Right cardiac atrium (tissue), 5 donors: Measurements from ENCODE around the gene MB21D2. TPM values are rescaled to one million over a fixed set of nuclear protein-coding genes. Genes with fewer than 3 reads are reported as not detected.
"Not testable (repeated sequence)": the region's sequence is repeated elsewhere in the genome, so short reads cannot be mapped to it uniquely, and the experiment has no call there.

Experiments
- ATAC-seq, 2 donors: fragments of 200-7000 bp; cut with Tn5 transposase; one replicate each; pipeline versions ENCODE4 v1.8.0 to v1.9.1; 2020; ENCODE audit warnings: moderate library complexity in 2 of 2, mild to moderate bottlenecking in 1 of 2
- DNase-seq, 3 donors: peaks; one replicate each; pipeline ENCODE4 v3.0.0-alpha.2; 2020
- H3K27ac ChIP-seq: one replicate; pipeline ENCODE4 v1.5.1; 2013; ENCODE audit warnings: mild to moderate bottlenecking, low read length, control low read depth, moderate library complexity
- H3K27me3 ChIP-seq: one replicate; pipeline ENCODE4 v1.6.1; 2013; ENCODE audit not compliant: control insufficient read depth, insufficient read depth
- H3K4me1 ChIP-seq: one replicate; pipeline ENCODE4 v1.6.1; 2013; ENCODE audit warnings: low read length; ENCODE audit not compliant: control insufficient read depth, insufficient read depth
- H3K4me3 ChIP-seq: one replicate; pipeline ENCODE4 v1.5.1; 2013; ENCODE audit warnings: low read length, control low read depth
- H3K9me3 ChIP-seq: one replicate; pipeline ENCODE4 v1.6.1; 2013; ENCODE audit warnings: low read length; ENCODE audit not compliant: control insufficient read depth
- WGBS: extraction: QIAGEN DNeasy Blood & Tissue Kit; methylation state at CpG from one replicate; pipeline ENCODE4 v1.1.7; 2013; 5-methylcytosine and 5-hydroxymethylcytosine counted together
- intact Hi-C, 4 donors: fragments of 100-400 bp; cut with DNase I; formaldehyde crosslinking; loops; one replicate each; pipeline versions ENCODE4 v1.11.0 to v1.14.0; 2022 to 2023
- polyA plus RNA-seq: library from polyadenylated mRNA; stranded (reverse); fragments of 200-250 nt; gene quantifications from one replicate; pipeline ENCODE4 v1.2.3, GENCODE V29; 2013
- total RNA-seq, 4 donors: library from RNA; stranded (reverse); fragmentation: NEBNext Ultra II Directional; extraction: Animal tissue kit (Norgen Biotek cat#: 25700); gene quantifications; one replicate each; pipeline ENCODE4 v1.2.1, GENCODE V29; 2021
- donor health status: healthy with polysubstance abuse.
- donor health status: DM: no; HTN: yes; CAD: no.
- donor health status: DM: no; HTN: no; CAD: no.
- donor health status: DM: no; HTN: yes; CAD: no; lungs with severe emphysema.
- donor health status: DM: yes; HTN: yes; CAD: no.

Gene MB21D2
- total and polyA plus RNA-seq, 5 donors, result 1.3 to 3.9 (median 3.5) TPM

DNA sequence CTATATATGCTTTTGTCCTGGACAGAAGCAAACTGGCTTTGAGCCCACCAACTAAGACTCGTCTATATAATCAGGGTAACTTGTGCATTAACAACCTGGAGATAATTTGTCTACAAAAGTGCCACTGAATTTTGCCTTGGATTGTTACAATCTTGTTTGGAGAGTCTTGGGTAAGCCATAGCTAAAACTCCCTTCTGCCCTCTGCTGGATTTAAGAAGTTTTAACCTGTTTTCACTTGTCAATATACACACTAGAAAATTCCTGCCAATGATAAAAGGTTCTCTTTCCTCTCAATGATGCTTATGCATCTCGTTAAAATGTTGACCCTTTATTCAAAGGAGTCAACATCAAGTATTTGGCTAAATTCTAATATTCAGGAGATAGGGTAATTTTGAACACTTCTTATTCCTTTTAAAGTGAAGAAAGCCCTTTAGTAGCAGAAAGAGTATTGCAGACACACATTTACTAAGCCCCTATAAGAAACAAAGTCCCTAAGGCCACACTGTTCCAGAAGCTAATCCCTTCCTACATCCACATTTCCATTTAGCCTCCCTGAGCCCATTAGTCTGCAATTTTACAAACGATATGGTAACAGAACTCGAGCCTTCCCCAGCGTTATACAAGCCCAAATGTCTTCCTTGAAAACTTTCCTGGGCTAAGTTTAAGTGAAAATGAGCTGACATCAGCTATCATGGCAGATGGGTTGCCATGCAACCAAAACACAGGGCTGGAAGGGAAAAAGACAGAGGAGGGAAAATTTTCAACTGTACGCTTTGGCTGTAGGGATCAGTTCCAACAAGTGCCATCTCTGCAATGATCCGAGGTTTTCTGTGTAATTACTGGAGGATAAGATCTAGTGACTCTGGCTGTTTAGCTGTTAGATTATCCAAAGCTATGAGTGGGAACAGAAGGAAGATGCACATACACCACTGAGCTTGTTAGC, 114.4 kb downstream of the MB21D2 start:
- intact Hi-C loops, result loop anchor here (5.0 to 10.0 kb wide), 4 partner anchors 236 to 338 kb away; no protein-coding TSS in a partner anchor
- no peaks in the 10 kb centered on the region for H3K9me3 ChIP-seq
- H3K27me3 ChIP-seq, result no peaks in the 10 kb centered on the region
- H3K27ac ChIP-seq, result no peak overlapping the region
- DNase-seq, result no peak
- peaks cover 4% of the 10 kb centered on the region for H3K4me1 ChIP-seq
- ATAC-seq, result peak; percentile 52 to 59
- 46% methylated on average over 7 of the region's 7 CpGs for WGBS
- H3K4me3 ChIP-seq, result no peak overlapping the region

DNA sequence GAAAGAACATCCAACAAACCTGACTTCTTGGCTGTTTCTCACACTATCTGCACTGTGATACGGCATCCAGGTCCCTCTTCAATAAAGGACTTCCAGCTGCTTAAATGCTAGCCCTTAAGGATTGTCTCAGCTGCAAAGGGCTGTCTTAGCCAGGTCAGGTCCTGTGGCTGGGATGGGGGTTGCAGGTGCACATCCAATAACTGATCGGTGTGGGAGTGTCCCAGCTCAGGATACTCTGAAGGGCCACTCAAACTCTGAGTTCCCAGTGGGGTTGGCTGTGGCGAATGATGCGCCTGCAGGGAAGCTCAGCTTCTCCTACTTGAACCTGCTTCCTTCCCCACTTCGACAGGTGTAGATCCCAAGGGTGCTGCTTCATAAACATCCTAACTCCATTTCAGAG, 115.7 kb downstream of the MB21D2 start:
- intact Hi-C loops, result loop anchor here (5.0 to 10.0 kb wide), 4 partner anchors 235 to 337 kb away; no protein-coding TSS in a partner anchor
- H3K27me3 ChIP-seq, result no peaks in the 10 kb centered on the region
- no peak overlapping the region for H3K4me3 ChIP-seq
- 91% methylated on average over 5 of the region's 5 CpGs for WGBS
- no peak overlapping the region for H3K27ac ChIP-seq
- H3K4me1 ChIP-seq, result peaks cover 4% of the 10 kb centered on the region
- DNase-seq, result no peak
- H3K9me3 ChIP-seq, result no peaks in the 10 kb centered on the region
- ATAC-seq, result peak; percentile 29 to 40

DNA sequence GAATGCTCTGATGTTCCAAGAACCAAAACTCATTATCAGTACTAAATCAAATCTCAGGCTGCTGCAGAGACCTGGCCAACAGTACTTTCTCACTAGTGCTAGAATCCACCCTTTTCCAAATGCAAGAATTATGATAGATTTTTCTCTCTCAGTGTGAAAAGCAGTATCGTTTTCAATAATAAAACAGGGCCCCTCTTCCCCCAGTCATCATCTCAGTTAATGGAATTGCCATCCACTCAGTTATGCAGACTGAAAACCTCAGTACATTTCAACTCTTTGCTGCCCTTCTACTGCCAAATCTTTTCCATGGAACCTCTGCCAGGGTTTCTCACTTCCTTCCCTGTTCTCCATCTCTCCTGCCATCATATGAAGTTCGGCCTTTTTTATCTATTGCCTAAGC, 117.9 kb downstream of the MB21D2 start:
- H3K9me3 ChIP-seq, result no peaks in the 10 kb centered on the region
- H3K4me1 ChIP-seq, result peaks cover 3% of the 10 kb centered on the region
- H3K4me3 ChIP-seq, result no peak overlapping the region
- H3K27ac ChIP-seq, result no peak overlapping the region
- no peaks in the 10 kb centered on the region for H3K27me3 ChIP-seq
- 83% methylated on average over 2 of the region's 2 CpGs for WGBS
- intact Hi-C loops, result loop anchor here (5.0 to 10.0 kb wide), 4 partner anchors 232 to 335 kb away; no protein-coding TSS in a partner anchor
- DNase-seq (no peak), ATAC-seq (no peak)

DNA sequence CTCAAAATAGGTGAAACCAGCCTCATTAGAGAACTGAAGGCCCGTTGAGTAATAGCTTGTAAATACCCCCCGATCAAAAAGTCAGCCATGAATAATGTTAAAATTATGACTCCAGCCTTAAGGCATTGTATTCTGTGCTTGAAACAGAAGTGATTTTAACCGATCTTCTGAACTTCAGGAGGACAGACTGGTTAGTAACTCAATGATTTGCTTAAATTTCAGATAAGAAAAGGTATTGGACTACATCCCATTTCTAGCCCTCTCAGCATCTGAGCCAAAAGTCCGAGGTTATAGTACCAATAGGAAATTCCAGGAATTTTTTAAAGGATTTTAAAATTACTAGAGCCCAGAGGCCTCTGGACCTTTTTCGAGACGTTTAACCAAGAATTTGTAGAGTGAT, 122.6 kb downstream of the MB21D2 start:
- Histone ChIP-seq H3K27ac (no peak overlapping the region), H3K4me3 (no peak overlapping the region), H3K4me1 (no peaks in the 10 kb centered on the region), H3K27me3 (no peaks in the 10 kb centered on the region), H3K9me3 (no peaks in the 10 kb centered on the region)
- DNase-seq (no peak), ATAC-seq (no peak)
- WGBS, result 62% methylated on average over 6 of the region's 6 CpGs
- intact Hi-C loops, result loop anchor here in 1 of 4 donors (5.0 kb wide), 1 partner anchor 228 kb away; no protein-coding TSS in a partner anchor

DNA sequence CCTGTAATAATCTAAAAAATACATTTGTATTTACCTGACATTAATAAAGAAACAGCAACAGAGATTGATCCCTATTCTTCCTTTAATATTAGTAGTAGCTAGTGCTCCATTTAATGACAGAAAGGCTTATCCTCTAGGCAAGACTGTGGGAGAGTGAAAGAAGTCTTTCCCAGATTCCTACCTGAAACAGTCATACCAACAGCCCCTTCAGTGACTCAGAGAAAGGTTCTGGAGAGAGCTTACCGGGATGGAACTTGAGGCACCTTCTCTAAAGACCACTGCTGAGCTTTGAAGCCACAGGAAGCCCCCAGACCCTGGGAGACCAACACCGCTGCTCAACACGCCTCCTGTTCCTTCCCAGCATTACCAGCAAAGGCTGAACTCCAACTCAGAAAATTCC, 123.4 kb downstream of the MB21D2 start:
- WGBS, result 93% methylated on average over 3 of the region's 3 CpGs
- no peak overlapping the region for H3K4me3 ChIP-seq
- no peaks in the 10 kb centered on the region for H3K9me3 ChIP-seq
- intact Hi-C loops, result no loop called here
- no peak for ATAC-seq
- no peak overlapping the region for H3K27ac ChIP-seq
- DNase-seq, result no peak
- no peaks in the 10 kb centered on the region for H3K4me1 ChIP-seq
- no peaks in the 10 kb centered on the region for H3K27me3 ChIP-seq

DNA sequence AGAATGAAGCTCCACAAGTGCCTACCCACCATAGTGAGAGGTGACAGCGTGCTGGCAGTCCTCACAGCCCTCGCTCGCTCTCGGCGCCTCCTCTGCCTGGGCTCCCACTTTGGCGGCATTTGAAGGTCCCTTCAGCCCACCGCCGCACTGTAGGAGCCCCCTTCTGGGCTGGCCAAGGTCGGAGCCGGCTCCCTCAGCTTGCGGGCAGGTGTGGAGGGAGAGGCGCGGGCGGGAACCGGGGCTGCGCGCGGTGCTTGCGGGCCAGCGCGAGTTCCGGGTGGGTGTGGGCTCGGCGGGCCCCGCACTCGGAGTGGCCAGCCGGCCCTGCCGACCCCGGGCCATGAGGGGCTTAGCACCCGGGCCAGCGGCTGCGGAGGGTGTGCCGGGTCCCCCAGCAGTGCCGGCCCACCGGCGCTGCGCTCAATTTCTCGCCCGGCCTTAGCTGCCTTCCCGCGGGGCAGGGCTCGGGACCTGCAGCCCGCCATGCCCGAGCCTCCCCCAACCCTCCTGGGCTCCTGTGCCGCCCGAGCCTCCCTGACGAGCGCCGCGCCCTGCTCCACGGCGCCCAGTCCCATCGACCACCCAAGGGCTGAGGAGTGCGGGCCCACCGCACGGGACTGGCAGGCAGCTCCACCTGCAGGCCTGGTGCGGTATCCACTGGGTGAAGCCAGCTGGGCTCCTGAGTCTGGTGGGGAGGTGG, 128.7 kb downstream of the MB21D2 start:
- H3K27me3 ChIP-seq, H3K4me1 ChIP-seq, H3K27ac ChIP-seq, ATAC-seq, H3K4me3 ChIP-seq, intact Hi-C loops, H3K9me3 ChIP-seq: not testable (repeated sequence)
- WGBS, result 94% methylated on average over 57 of the region's 57 CpGs
- DNase-seq, result peak in 2 of 3 donors; percentile 33 to 49

DNA sequence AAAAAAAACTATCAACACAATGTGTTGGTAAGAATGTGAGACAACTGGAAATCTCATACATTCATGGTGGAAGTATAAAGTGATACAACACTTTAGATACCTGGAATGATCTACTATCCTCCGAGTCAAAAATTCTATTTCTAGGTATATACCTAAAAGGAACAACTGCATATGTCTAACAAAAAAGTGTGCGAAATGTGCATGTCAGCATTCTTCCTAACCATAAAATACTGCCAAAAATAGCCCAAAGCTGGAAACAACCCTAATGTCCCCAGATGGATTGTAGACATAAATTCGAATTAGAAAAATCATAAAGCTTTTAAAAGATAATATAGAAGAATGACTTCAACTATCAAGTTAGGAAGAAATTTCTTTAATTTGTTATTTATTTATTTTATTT, 139.1 kb downstream of the MB21D2 start:
- no peak overlapping the region for H3K27ac ChIP-seq
- no peaks in the 10 kb centered on the region for H3K4me1 ChIP-seq
- 88% methylated on average over 3 of the region's 3 CpGs for WGBS
- intact Hi-C loops, result loop anchor here in 1 of 4 donors (10.0 kb wide), 1 partner anchor 214 kb away; no protein-coding TSS in a partner anchor
- ATAC-seq, result no peak
- no peaks in the 10 kb centered on the region for H3K9me3 ChIP-seq
- no peaks in the 10 kb centered on the region for H3K27me3 ChIP-seq
- no peak overlapping the region for H3K4me3 ChIP-seq
- no peak for DNase-seq

DNA sequence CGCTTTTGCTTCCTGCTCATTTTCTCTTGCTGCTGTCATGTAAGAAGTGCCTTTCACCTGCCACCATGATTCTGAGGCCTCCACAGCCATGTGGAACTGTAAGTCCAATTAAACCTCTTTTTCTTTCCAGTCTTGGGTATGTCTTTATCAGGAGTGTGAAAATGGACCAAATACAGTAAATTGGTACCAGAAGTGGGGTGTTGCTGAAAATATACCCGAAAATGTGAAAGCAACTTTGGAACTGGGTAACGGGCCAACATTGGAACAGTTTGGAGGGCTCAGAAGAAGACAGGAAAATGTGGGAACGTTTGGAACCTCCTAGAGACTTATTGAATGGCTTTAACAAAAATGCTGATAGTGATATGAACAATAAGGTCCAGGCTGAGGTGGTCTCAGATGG, 143.3 kb downstream of the MB21D2 start:
- 72% methylated on average over 4 of the region's 4 CpGs for WGBS
- intact Hi-C loops, result loop anchor here in 1 of 4 donors (10.0 kb wide), 1 partner anchor 210 kb away; no protein-coding TSS in a partner anchor

DNA sequence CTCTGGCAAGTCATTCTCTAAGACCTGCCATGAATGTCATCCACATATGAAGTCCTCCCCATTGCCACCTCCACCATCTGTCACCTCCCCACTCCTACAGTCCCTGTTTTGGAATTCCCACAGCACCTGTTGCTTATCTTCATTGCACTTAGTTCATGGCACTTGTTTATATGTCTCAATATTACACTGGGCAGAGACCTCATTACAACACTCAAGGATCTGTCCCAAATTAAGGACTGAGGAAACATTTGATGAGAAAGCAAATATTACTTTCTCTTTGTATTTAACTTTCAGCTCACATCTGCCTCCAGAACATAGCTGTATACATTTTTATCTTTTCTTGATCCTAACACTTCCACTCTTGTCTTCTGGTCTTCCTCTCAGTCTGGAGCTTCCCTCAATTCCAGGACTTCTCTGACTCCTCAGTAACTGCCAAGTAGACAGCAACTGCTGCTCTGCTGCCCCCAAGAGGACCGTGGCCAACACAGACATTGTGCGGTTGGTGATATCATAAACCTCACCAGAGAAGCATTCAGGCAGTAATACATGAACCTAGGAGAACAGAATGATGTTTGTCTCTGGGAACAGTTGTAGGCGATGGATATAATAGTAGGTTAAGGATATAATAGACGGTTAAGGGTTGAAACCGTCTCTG, 145.3 kb downstream of the MB21D2 start:
- no peak overlapping the region for H3K27ac ChIP-seq
- ATAC-seq, result peak; percentile 69 to 76
- H3K27me3 ChIP-seq, result no peaks in the 10 kb centered on the region
- peak; percentile 28 to 65 (median 63) for DNase-seq
- 46% methylated on average over 5 of the region's 5 CpGs for WGBS
- H3K4me1 ChIP-seq, result no peaks in the 10 kb centered on the region
- H3K9me3 ChIP-seq, result no peaks in the 10 kb centered on the region
- H3K4me3 ChIP-seq, result no peak overlapping the region
- intact Hi-C loops, result loop anchor here in 1 of 4 donors (10.0 kb wide), 1 partner anchor 208 kb away; no protein-coding TSS in a partner anchor

More for the DNA sequence above, 143.3 kb downstream of the MB21D2 start:
- not testable (repeated sequence) for H3K4me1 ChIP-seq, H3K4me3 ChIP-seq, H3K27ac ChIP-seq, H3K27me3 ChIP-seq, DNase-seq, H3K9me3 ChIP-seq, ATAC-seq

DNA sequence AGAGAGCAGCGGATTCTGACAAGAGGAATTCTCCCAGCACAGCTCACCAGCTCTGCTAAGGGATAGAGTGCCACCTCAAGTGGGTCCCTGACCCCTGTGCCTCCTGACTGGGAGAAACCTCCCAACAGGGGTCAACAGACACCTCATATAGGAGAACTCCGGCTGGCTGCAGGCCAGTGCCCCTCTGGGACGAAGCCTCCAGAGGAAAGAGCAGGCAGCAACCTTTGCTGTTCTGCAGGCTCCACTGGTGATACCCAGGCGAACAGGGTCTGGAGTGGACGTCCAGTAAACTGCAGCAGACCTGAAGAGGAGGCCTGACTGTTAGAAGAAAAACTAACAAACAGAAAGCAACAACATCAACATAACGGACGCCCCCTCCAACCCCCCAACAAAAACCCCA, 159.0 kb downstream of the MB21D2 start:
- H3K9me3 ChIP-seq, result no peaks in the 10 kb centered on the region
- no peak overlapping the region for H3K27ac ChIP-seq
- 69% methylated on average over 7 of the region's 7 CpGs for WGBS
- no peak overlapping the region for H3K4me3 ChIP-seq
- no peak for ATAC-seq
- DNase-seq, result peak in 1 of 3 donors; percentile 53
- H3K4me1 ChIP-seq, result no peaks in the 10 kb centered on the region
- intact Hi-C loops, result no loop called here
- no peaks in the 10 kb centered on the region for H3K27me3 ChIP-seq
